CD8-positive, alpha-beta memory T cell (primary cell): ENCODE data around the gene KIF1B. TPM values are rescaled to one million over a fixed set of nuclear protein-coding genes. Genes with fewer than 3 reads are reported as not detected.

Experiments used
- CTCF ChIA-PET: fragments of 350-600 bp; sonication (Branson Sonifier 250); formaldehyde crosslinking; loops from one replicate; lab custom pipeline; 2021; ENCODE audit warnings: antibody characterized with exemption; lab: Charles Lee
- POLR2A ChIA-PET: fragments of 350-600 bp; sonication (Branson Sonifier 250); formaldehyde crosslinking; loops from one replicate; lab custom pipeline; 2021; ENCODE audit warnings: antibody characterized with exemption; lab: Charles Lee
- DNase-seq, 5 donors: peaks; one replicate each; pipeline versions ENCODE4 v3.0.0 to v3.0.0-alpha.2; 2020 to 2022; ENCODE audit warnings: mixed read lengths in 1 of 5
- H3K27ac ChIP-seq: one replicate; pipeline ENCODE4 v1.7.0; 2013; ENCODE audit warnings: low read depth, mild to moderate bottlenecking, low read length, moderate library complexity
- H3K27me3 ChIP-seq: 2 replicates; pipeline ENCODE4 v1.7.0; 2013; ENCODE audit warnings: low read length, mild to moderate bottlenecking; ENCODE audit not compliant: insufficient read depth, poor library complexity, severe bottlenecking
- H3K36me3 ChIP-seq: 2 replicates; pipeline ENCODE4 v1.7.0; 2013; ENCODE audit warnings: mild to moderate bottlenecking, low read length, moderate library complexity; ENCODE audit not compliant: insufficient read depth
- H3K4me1 ChIP-seq: 2 replicates; pipeline ENCODE4 v1.7.0; 2013; ENCODE audit warnings: mild to moderate bottlenecking, low read length, moderate library complexity; ENCODE audit not compliant: insufficient read depth
- H3K4me3 ChIP-seq: 2 replicates; pipeline ENCODE4 v1.7.0; 2013; ENCODE audit warnings: mild to moderate bottlenecking, low read length
- H3K9me3 ChIP-seq: 2 replicates; pipeline ENCODE4 v1.7.0; 2013; ENCODE audit warnings: mild to moderate bottlenecking, low read length
- H3K27ac Mint-ChIP-seq, 8 donors: one replicate each; pipeline ENCODE4 v1.8.0; 2020 to 2021; ENCODE audit warnings: mixed read lengths in 8 of 8, mild to moderate bottlenecking in 6 of 8, inconsistent platforms in 3 of 8, moderate library complexity in 3 of 8
- H3K27me3 Mint-ChIP-seq, 2 donors: one replicate each; pipeline ENCODE4 v1.8.0; 2020 to 2021; ENCODE audit warnings: mixed read lengths in 2 of 2, mild to moderate bottlenecking in 1 of 2, moderate library complexity in 1 of 2
- H3K36me3 Mint-ChIP-seq, 3 donors: one replicate each; pipeline ENCODE4 v1.8.0; 2020 to 2021; ENCODE audit warnings: mixed read lengths in 3 of 3, inconsistent platforms in 1 of 3, mild to moderate bottlenecking in 1 of 3
- H3K4me1 Mint-ChIP-seq, 3 donors: one replicate each; pipeline ENCODE4 v1.8.0; 2020 to 2021; ENCODE audit warnings: mixed read lengths in 3 of 3, inconsistent platforms in 1 of 3, mild to moderate bottlenecking in 1 of 3
- H3K4me3 Mint-ChIP-seq, 7 donors: one replicate each; pipeline ENCODE4 v1.8.0; 2020 to 2021; ENCODE audit warnings: mixed read lengths in 7 of 7, mild to moderate bottlenecking in 6 of 7, moderate library complexity in 4 of 7, inconsistent platforms in 2 of 7
- H3K9me3 Mint-ChIP-seq, 5 donors: one replicate each; pipeline ENCODE4 v1.8.0; 2020 to 2022; ENCODE audit warnings: mixed read lengths in 5 of 5, mild to moderate bottlenecking in 3 of 5, moderate library complexity in 2 of 5, inconsistent platforms in 1 of 5
- polyA plus RNA-seq: library from polyadenylated mRNA; unstranded; fragments of 300-500 nt; fragmentation: Illumina TruSeq; gene quantifications from one replicate; pipeline ENCODE4 v1.2.3, GENCODE V29; 2021
- total RNA-seq, 2 experiments: library from RNA; stranded (reverse); gene quantifications; one replicate each; pipeline ENCODE4 v1.2.3, GENCODE V29; 2021

The KIF1B gene
- total and polyA plus RNA-seq, 3 experiments from 2014 or later, result 2.6 to 17.8 (median 17.5) TPM

GRCh38 chr1:10291705-10292104, 81.3 kb downstream of the KIF1B start:
- no peaks in the 10 kb centered on the region for H3K27me3 ChIP-seq
- no peaks in the 10 kb centered on the region for H3K9me3 ChIP-seq
- no peaks in the 10 kb centered on the region for H3K9me3 Mint-ChIP-seq
- H3K4me3 ChIP-seq, result no peak overlapping the region
- peaks cover 8 to 52% (median 10%) of the 10 kb centered on the region in 3 donors for H3K36me3 Mint-ChIP-seq
- H3K27ac Mint-ChIP-seq, result no peak overlapping the region
- DNase-seq, result no peak
- CTCF ChIA-PET, result no interaction called here
- H3K27ac ChIP-seq, result no peak overlapping the region
- peaks cover 6% of the 10 kb centered on the region for H3K36me3 ChIP-seq
- H3K4me3 Mint-ChIP-seq, result no peak overlapping the region
- H3K4me1 Mint-ChIP-seq, result no peaks in the 10 kb centered on the region
- no peaks in the 10 kb centered on the region for H3K27me3 Mint-ChIP-seq
- no peaks in the 10 kb centered on the region for H3K4me1 ChIP-seq
- POLR2A ChIA-PET, result no interaction called here

DNA sequence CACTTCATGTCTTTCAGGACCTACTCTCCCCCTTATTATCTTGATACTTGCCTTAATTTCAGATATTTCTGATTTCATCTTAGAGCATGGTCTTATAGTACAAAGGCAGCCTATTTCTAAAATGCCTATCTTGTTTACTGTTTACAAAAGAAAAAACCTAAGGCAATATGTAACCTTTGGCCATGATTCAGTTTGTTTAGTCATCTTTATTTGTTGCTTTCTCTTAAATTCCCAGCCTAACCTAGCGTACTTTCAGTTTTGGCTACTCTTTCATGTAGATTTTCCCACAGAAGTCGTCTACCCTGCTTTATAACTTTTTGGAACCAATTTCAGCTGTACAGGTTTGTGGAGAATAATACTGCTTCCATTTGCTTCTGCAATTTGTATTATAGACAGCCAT, 81.8 kb downstream of the KIF1B start:
- Mint-ChIP-seq H3K27me3 (peaks cover 0 to 2% of the 10 kb centered on the region in 2 donors), H3K27ac (no peak overlapping the region), H3K4me3 (no peak overlapping the region), H3K4me1 (no peaks in the 10 kb centered on the region), H3K36me3 (peaks cover 8 to 57% (median 13%) of the 10 kb centered on the region in 3 donors), H3K9me3 (no peaks in the 10 kb centered on the region)
- Histone ChIP-seq H3K36me3 (peaks cover 6% of the 10 kb centered on the region), H3K9me3 (no peaks in the 10 kb centered on the region), H3K4me3 (no peak overlapping the region), H3K4me1 (no peaks in the 10 kb centered on the region), H3K27me3 (no peaks in the 10 kb centered on the region), H3K27ac (no peak overlapping the region)
- no peak for DNase-seq
- ChIA-PET POLR2A (no interaction called here), CTCF (no interaction called here)

DNA sequence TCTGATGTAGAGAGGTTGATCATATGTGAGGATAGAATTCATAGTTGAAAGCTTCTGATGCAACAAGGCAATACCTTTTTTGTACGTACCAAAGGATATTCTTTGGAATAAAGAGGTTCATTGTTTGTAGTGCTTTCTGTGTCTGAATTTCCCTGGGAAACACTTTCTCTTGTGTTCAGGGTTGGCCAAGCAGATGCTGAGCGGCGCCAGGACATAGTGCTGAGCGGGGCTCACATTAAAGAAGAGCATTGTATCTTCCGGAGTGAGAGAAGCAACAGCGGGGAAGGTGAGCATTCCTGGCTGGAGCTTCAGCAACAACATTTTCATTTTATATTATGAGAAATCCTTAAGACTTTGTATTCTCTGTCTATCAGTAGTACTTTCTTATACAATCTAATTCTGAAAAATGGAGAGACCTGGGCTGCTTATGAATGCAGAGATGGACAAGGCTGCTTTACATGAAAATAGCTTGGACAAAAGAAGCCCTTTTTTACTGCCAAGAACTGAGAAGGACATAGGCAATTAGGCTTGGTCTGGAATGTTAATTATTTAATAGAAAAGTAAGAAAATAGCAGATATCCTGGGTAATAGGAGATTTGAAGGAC, 85.2 kb downstream of the KIF1B start:
- Mint-ChIP-seq H3K4me1 (no peaks in the 10 kb centered on the region), H3K36me3 (peaks cover 8 to 58% (median 20%) of the 10 kb centered on the region in 3 donors), H3K27ac (no peak overlapping the region), H3K27me3 (peaks cover 0 to 2% of the 10 kb centered on the region in 2 donors), H3K4me3 (no peak overlapping the region), H3K9me3 (no peaks in the 10 kb centered on the region)
- DNase-seq, result no peak
- peaks cover 6% of the 10 kb centered on the region for H3K36me3 ChIP-seq
- no peak overlapping the region for H3K4me3 ChIP-seq
- ChIA-PET POLR2A (no interaction called here), CTCF (no interaction called here)
- no peak overlapping the region for H3K27ac ChIP-seq
- H3K9me3 ChIP-seq, result no peaks in the 10 kb centered on the region
- H3K27me3 ChIP-seq, result no peaks in the 10 kb centered on the region
- H3K4me1 ChIP-seq, result no peaks in the 10 kb centered on the region

- ChIA-PET POLR2A (no interaction called here), CTCF (no interaction called here)
- Histone ChIP-seq H3K9me3 (no peaks in the 10 kb centered on the region), H3K27me3 (no peaks in the 10 kb centered on the region), H3K36me3 (peaks cover 6% of the 10 kb centered on the region), H3K4me1 (no peaks in the 10 kb centered on the region), H3K4me3 (no peak overlapping the region), H3K27ac (no peak overlapping the region)
- no peak for DNase-seq
- no peaks in the 10 kb centered on the region for H3K9me3 Mint-ChIP-seq
- no peak overlapping the region for H3K4me3 Mint-ChIP-seq
- H3K36me3 Mint-ChIP-seq, result peaks cover 16 to 57% (median 28%) of the 10 kb centered on the region in 3 donors
- H3K27ac Mint-ChIP-seq, result no peak overlapping the region
- H3K4me1 Mint-ChIP-seq, result no peaks in the 10 kb centered on the region
- peaks cover 0 to 2% of the 10 kb centered on the region in 2 donors for H3K27me3 Mint-ChIP-seq
Observed at GRCh38 chr1:10299151-10299550, 88.8 kb downstream of the KIF1B start.

DNA sequence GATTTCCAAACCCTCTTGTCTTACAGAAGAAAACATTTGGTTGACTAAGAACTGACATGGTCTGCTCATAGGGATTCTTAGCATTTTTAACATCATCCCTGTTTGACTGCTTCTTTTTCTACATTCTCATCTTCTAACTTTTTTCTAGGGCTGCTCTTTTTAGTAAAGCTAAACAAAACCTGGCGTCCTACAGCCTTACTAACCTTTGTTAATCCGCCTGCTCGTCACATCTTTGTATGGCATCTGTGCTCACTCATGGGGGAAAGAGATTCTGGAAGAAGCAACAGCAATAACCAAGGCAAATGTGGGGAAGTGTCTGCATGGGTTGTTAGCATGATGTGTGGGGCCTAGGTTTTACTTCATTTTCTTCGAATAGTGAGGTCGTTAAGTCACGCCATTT, 92.0 kb downstream of the KIF1B start:
- Histone ChIP-seq H3K27ac (no peak overlapping the region), H3K4me3 (no peak overlapping the region), H3K4me1 (no peaks in the 10 kb centered on the region), H3K9me3 (no peaks in the 10 kb centered on the region), H3K27me3 (no peaks in the 10 kb centered on the region), H3K36me3 (no peaks in the 10 kb centered on the region)
- Mint-ChIP-seq H3K36me3 (peaks cover 10 to 37% (median 19%) of the 10 kb centered on the region in 3 donors), H3K4me1 (peaks cover 5 to 9% (median 7%) of the 10 kb centered on the region in 3 donors), H3K4me3 (no peak overlapping the region), H3K27ac (no peak overlapping the region), H3K9me3 (no peaks in the 10 kb centered on the region), H3K27me3 (no peaks in the 10 kb centered on the region)
- no peak for DNase-seq
- POLR2A ChIA-PET, result no interaction called here
- CTCF ChIA-PET, result no interaction called here

- ChIA-PET CTCF (interaction anchor here (1.6 to 2.2 kb wide), 2 partner anchors 9 to 94 kb away, joined by 3 to 5 read pairs; partner anchors contain the start of gene KIF1B), POLR2A (no interaction called here)
- no peak overlapping the region for H3K27ac ChIP-seq
- Mint-ChIP-seq H3K27ac (no peak overlapping the region), H3K9me3 (no peaks in the 10 kb centered on the region), H3K4me1 (peaks cover 20 to 23% (median 20%) of the 10 kb centered on the region in 3 donors), H3K27me3 (no peaks in the 10 kb centered on the region), H3K36me3 (peaks cover 10 to 27% (median 16%) of the 10 kb centered on the region in 3 donors), H3K4me3 (no peak overlapping the region)
- no peak for DNase-seq
- H3K9me3 ChIP-seq, result no peaks in the 10 kb centered on the region
- no peaks in the 10 kb centered on the region for H3K36me3 ChIP-seq
- no peak overlapping the region for H3K4me3 ChIP-seq
- peaks cover 6% of the 10 kb centered on the region for H3K4me1 ChIP-seq
- H3K27me3 ChIP-seq, result no peaks in the 10 kb centered on the region
Observed at GRCh38 chr1:10304295-10304694, 93.9 kb downstream of the KIF1B start.

GRCh38 chr1:10306435-10306834, 96.1 kb downstream of the KIF1B start:
- peaks cover 20 to 23% (median 20%) of the 10 kb centered on the region in 3 donors for H3K4me1 Mint-ChIP-seq
- Histone ChIP-seq H3K4me3 (no peak overlapping the region), H3K27ac (no peak overlapping the region), H3K27me3 (no peaks in the 10 kb centered on the region), H3K4me1 (peaks cover 6% of the 10 kb centered on the region), H3K36me3 (no peaks in the 10 kb centered on the region), H3K9me3 (no peaks in the 10 kb centered on the region)
- no peak overlapping the region for H3K4me3 Mint-ChIP-seq
- no peak for DNase-seq
- ChIA-PET CTCF (no interaction called here), POLR2A (no interaction called here)
- peaks cover 11 to 32% (median 18%) of the 10 kb centered on the region in 3 donors for H3K36me3 Mint-ChIP-seq
- no peaks in the 10 kb centered on the region for H3K27me3 Mint-ChIP-seq
- H3K9me3 Mint-ChIP-seq, result no peaks in the 10 kb centered on the region
- no peak overlapping the region for H3K27ac Mint-ChIP-seq

- Histone ChIP-seq H3K27me3 (no peaks in the 10 kb centered on the region), H3K4me3 (no peak overlapping the region), H3K9me3 (no peaks in the 10 kb centered on the region), H3K27ac (no peak overlapping the region), H3K4me1 (peaks cover 6% of the 10 kb centered on the region), H3K36me3 (no peaks in the 10 kb centered on the region)
- DNase-seq, result peak in 4 of 5 donors; percentile 23 to 62 (median 46)
- Mint-ChIP-seq H3K27ac (peak overlapping the region; percentile 78 to 96 (median 91)), H3K4me1 (peaks cover 20 to 23% (median 20%) of the 10 kb centered on the region in 3 donors), H3K27me3 (no peaks in the 10 kb centered on the region), H3K9me3 (no peaks in the 10 kb centered on the region), H3K36me3 (peaks cover 11 to 25% (median 21%) of the 10 kb centered on the region in 3 donors), H3K4me3 (peak overlapping the region in 5 of 7 donors; percentile 55 to 87 (median 60))
- ChIA-PET CTCF (interaction anchor here (1.1 kb wide), 1 partner anchor 97 kb away, joined by 3 read pairs; the partner anchor contains the start of gene KIF1B), POLR2A (interaction anchor here (0.7 kb wide), 1 partner anchor 56 kb away, joined by 5 read pairs; no protein-coding TSS in a partner anchor)
Observed at GRCh38 chr1:10308001-10308400, 97.6 kb downstream of the KIF1B start.
